Smooth muscle cell (in vitro differentiated cells): ENCODE results near the gene APCDD1L. TPM values are rescaled to one million over a fixed set of nuclear protein-coding genes. Genes with fewer than 3 reads are reported as not detected.

ENCODE experiments used
- DNase-seq: peaks from one replicate; lab custom pipeline; 2025; ENCODE audit not compliant: unreplicated experiment; lab: John Stamatoyannopoulos, UW
- H2AFZ ChIP-seq: fragments of 200-600 bp; sonication (generic); 2 replicates; pipeline ENCODE4 v1.6.0; 2016; ENCODE audit warnings: antibody characterized with exemption, low read depth, mild to moderate bottlenecking
- H3F3A ChIP-seq: fragments of 200-600 bp; sonication (generic); 2 replicates; pipeline ENCODE4 v1.6.0; 2017; ENCODE audit warnings: antibody characterized with exemption, low read depth
- H3K27ac ChIP-seq: fragments of 200-600 bp; sonication (generic); 2 replicates; pipeline ENCODE4 v1.5.1; 2016; ENCODE audit warnings: low read depth, mild to moderate bottlenecking
- H3K27me3 ChIP-seq: fragments of 200-600 bp; sonication (generic); 2 replicates; pipeline ENCODE4 v1.6.1; 2016; ENCODE audit warnings: low read depth, mild to moderate bottlenecking
- H3K36me3 ChIP-seq: fragments of 200-600 bp; sonication (generic); 2 replicates; pipeline ENCODE4 v1.5.1; 2016; ENCODE audit warnings: low read depth
- H3K4me1 ChIP-seq: fragments of 200-600 bp; sonication (generic); 2 replicates; pipeline ENCODE4 v1.5.1; 2016; ENCODE audit warnings: low read depth
- H3K4me2 ChIP-seq: fragments of 200-600 bp; sonication (generic); 2 replicates; pipeline ENCODE4 v1.6.0; 2016; ENCODE audit warnings: mild to moderate bottlenecking
- H3K4me3 ChIP-seq: fragments of 200-600 bp; sonication (generic); 2 replicates; pipeline ENCODE4 v1.5.1; 2016; ENCODE audit warnings: mild to moderate bottlenecking
- H3K79me2 ChIP-seq: fragments of 200-600 bp; sonication (generic); 2 replicates; pipeline ENCODE4 v1.6.0; 2016; ENCODE audit warnings: low read depth, mild to moderate bottlenecking
- H3K9ac ChIP-seq: fragments of 200-600 bp; sonication (generic); 2 replicates; pipeline ENCODE4 v1.6.0; 2016; ENCODE audit warnings: low read depth
- H3K9me3 ChIP-seq: fragments of 200-600 bp; sonication (generic); replicated peaks from 2 replicates; pipeline ENCODE4 v1.5.1; 2016; ENCODE audit warnings: low read depth
- H4K20me1 ChIP-seq: fragments of 200-600 bp; sonication (generic); 2 replicates; pipeline ENCODE4 v1.6.0; 2016; ENCODE audit warnings: low read depth
- CTCF ChIP-seq: fragments of 200-600 bp; sonication (generic); IDR thresholded peaks from 2 replicates; pipeline ENCODE4 v1.5.1; 2017; ENCODE audit warnings: borderline replicate concordance, mild to moderate bottlenecking, antibody characterized with exemption; ENCODE audit not compliant: insufficient read depth, poor library complexity, severe bottlenecking
- WGBS: methylation state at CpG from one replicate; pipeline ENCODE4 v1.1.7; 2016; ENCODE audit warnings: low lambda C conversion rate; 5-methylcytosine and 5-hydroxymethylcytosine counted together
- polyA plus RNA-seq: library from polyadenylated mRNA; unstranded; fragments of >200 nt; fragmentation: Nextera tagmentation; extraction: Ambion mirVana; gene quantifications from 2 replicates; pipeline ENCODE4 v1.2.1, GENCODE V29; 2016
- total RNA-seq: library from RNA; depleted of rRNA; stranded (reverse); fragments of >200 nt; gene quantifications from 2 replicates; pipeline ENCODE4 v1.2.3, GENCODE V29; 2014

Gene APCDD1L
- total and polyA plus RNA-seq, 2 experiments from 2014 or later = 9.4 to 18.3 TPM

DNA sequence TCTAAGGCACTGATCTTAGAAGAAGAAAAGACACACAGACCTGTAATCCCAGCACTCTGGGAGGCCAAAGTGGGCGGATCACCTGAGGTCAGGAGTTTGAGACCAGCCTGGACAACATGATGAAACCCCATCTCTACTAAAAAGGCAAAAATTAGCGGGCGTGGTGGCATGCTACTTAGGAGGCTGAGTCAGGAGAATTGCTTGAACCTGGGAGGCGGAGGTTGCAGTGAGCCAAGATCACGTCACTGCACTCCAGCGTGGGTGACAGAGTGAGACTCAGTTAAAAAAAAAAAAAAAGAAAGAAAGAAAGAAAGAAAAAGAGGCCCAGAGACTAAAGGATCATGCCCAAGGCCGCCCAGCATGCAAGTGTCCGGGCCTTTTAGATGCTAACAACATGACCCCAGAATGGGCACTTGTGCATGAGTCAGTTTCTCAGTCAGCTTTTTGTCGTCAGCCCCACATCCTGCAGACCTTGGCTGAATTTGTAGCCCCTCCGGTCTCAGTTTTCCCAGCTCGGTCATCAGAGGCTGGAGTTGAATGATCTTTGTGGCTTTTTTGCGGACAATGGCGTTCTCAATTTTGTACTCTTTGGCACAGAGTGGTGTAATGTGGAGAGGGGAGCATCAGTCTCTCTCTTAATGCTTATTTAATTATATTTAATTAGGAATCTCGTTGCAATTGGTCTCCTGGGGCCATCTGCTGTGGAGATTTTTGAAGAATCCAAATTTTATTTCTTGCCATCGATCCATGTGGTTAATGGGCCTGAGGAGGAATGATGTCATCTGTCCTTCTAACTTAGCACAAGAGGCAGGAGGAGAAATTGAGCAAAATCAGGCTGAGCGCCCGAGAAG lies 30.6 kb upstream of the APCDD1L start:
- WGBS = 80% methylated on average over 17 of the region's 17 CpGs
- no peak overlapping the region for H3K4me3 ChIP-seq
- no peak for TF ChIP-seq CTCF
- H3K9ac ChIP-seq = no peak overlapping the region
- H3K79me2 ChIP-seq = no peaks in the 10 kb centered on the region
- H3K9me3 ChIP-seq = no peaks in the 10 kb centered on the region
- no peaks in the 10 kb centered on the region for H3K27me3 ChIP-seq
- no peaks in the 10 kb centered on the region for H4K20me1 ChIP-seq
- no peaks in the 10 kb centered on the region for H3K36me3 ChIP-seq
- no peak for DNase-seq
- peak overlapping the region; percentile 44 for H3K27ac ChIP-seq
- no peak overlapping the region for H2AFZ ChIP-seq
- no peak overlapping the region for H3K4me2 ChIP-seq
- H3K4me1 ChIP-seq = peaks cover 18% of the 10 kb centered on the region
- peaks cover 6% of the 10 kb centered on the region for H3F3A ChIP-seq

GRCh38 chr20:58544891-58545290 lies 29.7 kb upstream of the APCDD1L start:
- peaks cover 18% of the 10 kb centered on the region for H3K4me1 ChIP-seq
- H3K4me3 ChIP-seq = no peak overlapping the region
- no peak overlapping the region for H2AFZ ChIP-seq
- H3K79me2 ChIP-seq = no peaks in the 10 kb centered on the region
- H3K9me3 ChIP-seq = no peaks in the 10 kb centered on the region
- H3K27ac ChIP-seq = no peak overlapping the region
- no peak overlapping the region for H3K9ac ChIP-seq
- WGBS = 89% methylated on average over 4 of the region's 4 CpGs
- TF ChIP-seq CTCF = no peak
- DNase-seq = no peak
- no peaks in the 10 kb centered on the region for H3K27me3 ChIP-seq
- H3K4me2 ChIP-seq = no peak overlapping the region
- no peaks in the 10 kb centered on the region for H3K36me3 ChIP-seq
- H3F3A ChIP-seq = peaks cover 6% of the 10 kb centered on the region
- H4K20me1 ChIP-seq = no peaks in the 10 kb centered on the region

DNA sequence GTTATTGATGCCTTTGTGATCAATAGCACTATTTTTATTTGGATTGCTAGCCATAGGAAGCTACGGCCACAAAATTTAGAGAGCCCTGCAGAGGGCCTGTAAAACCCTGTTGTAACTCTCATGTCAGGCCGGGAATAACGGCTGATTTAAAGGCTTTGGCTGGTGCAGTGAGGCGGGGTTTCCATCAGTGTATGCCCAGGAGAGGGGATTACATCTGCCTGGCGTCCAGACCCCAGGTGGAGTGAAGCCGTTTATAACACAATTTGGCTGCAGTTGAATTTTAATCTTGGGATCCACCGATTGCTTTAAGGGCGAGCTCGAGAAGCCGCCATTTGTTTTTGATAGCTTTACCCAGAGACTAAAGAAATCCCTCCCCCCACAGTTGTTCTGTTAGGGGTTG lies 29.1 kb upstream of the APCDD1L start:
- H3K4me2 ChIP-seq = no peak overlapping the region
- H3F3A ChIP-seq = peaks cover 6% of the 10 kb centered on the region
- DNase-seq = no peak
- no peak overlapping the region for H3K27ac ChIP-seq
- TF ChIP-seq CTCF = no peak
- no peaks in the 10 kb centered on the region for H3K27me3 ChIP-seq
- no peaks in the 10 kb centered on the region for H4K20me1 ChIP-seq
- H2AFZ ChIP-seq = no peak overlapping the region
- H3K9me3 ChIP-seq = no peaks in the 10 kb centered on the region
- WGBS = 85% methylated on average over 10 of the region's 10 CpGs
- no peaks in the 10 kb centered on the region for H3K79me2 ChIP-seq
- no peak overlapping the region for H3K4me3 ChIP-seq
- no peaks in the 10 kb centered on the region for H3K36me3 ChIP-seq
- H3K9ac ChIP-seq = no peak overlapping the region
- H3K4me1 ChIP-seq = peaks cover 18% of the 10 kb centered on the region

DNA sequence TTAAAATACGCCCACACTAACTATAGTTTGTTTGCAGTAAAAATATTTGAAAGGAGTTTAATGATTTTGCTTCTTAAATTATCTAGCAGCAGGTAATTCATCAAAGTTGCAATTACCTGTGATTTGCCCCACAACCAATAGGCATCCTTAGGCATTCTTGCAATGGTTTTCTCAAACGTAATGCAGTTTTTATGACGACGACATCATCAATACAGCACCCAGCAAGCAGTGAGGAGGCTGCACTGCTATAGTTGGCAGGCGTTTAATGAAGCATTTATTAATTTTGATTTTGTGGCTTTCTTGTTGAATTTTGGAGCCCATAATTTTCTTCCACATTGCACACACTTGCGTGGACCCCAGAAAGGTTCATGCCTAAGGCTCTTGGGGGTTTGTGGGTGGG lies 28.1 kb upstream of the APCDD1L start:
- peaks cover 18% of the 10 kb centered on the region for H3K4me1 ChIP-seq
- peaks cover 6% of the 10 kb centered on the region for H3F3A ChIP-seq
- peak overlapping the region; percentile 82 for H3K27ac ChIP-seq
- H4K20me1 ChIP-seq = no peaks in the 10 kb centered on the region
- H3K79me2 ChIP-seq = no peaks in the 10 kb centered on the region
- no peak overlapping the region for H3K4me2 ChIP-seq
- no peaks in the 10 kb centered on the region for H3K36me3 ChIP-seq
- WGBS = 82% methylated on average over 6 of the region's 6 CpGs
- H2AFZ ChIP-seq = no peak overlapping the region
- H3K9ac ChIP-seq = no peak overlapping the region
- no peak for DNase-seq
- no peak overlapping the region for H3K4me3 ChIP-seq
- H3K27me3 ChIP-seq = no peaks in the 10 kb centered on the region
- no peaks in the 10 kb centered on the region for H3K9me3 ChIP-seq
- no peak for TF ChIP-seq CTCF
